ENCODE data around the gene SLC27A1.

Gene SLC27A1

GRCh38 chr19:17470068-17470841, at the start of gene SLC27A1:
Gene SLC27A1, plus strand, starts transcription at chr19:17470524. Its CDS starts 17 bp downstream, at chr19:17470541.
- peaks cover 19% of the 10 kb centered on the region for H3K27me3 ChIP-seq (ENCODE audit: control insufficient read depth, insufficient read depth, low read length)
- H3K4me3 ChIP-seq (ENCODE audit: low read depth, low read length), result peak within 1 kb of the TSS; percentile 97
- H3K9me3 ChIP-seq (ENCODE audit: control insufficient read depth, insufficient read depth, low read length), result no peaks in the 10 kb centered on the region
- no peaks in the 10 kb centered on the region for H3K4me1 ChIP-seq (ENCODE audit: control insufficient read depth, insufficient read depth, low read length)
- no peaks in the 10 kb centered on the region for H3K36me3 ChIP-seq (ENCODE audit: control insufficient read depth, insufficient read depth, low read length)
- no peak within 1 kb of the TSS for H3K9ac ChIP-seq (ENCODE audit: low read depth, low read length)

- H3K4me1 ChIP-seq (ENCODE audit: control insufficient read depth, insufficient read depth, low read length), result no peaks in the 10 kb centered on the region
- H3K4me3 ChIP-seq (ENCODE audit: low read depth, low read length), result no peak overlapping the region
- H3K9me3 ChIP-seq (ENCODE audit: control insufficient read depth, insufficient read depth, low read length), result no peaks in the 10 kb centered on the region
- no peaks in the 10 kb centered on the region for H3K27me3 ChIP-seq (ENCODE audit: control insufficient read depth, insufficient read depth, low read length)
- no peaks in the 10 kb centered on the region for H3K36me3 ChIP-seq (ENCODE audit: control insufficient read depth, insufficient read depth, low read length)
- no peak overlapping the region for H3K9ac ChIP-seq (ENCODE audit: low read depth, low read length)
Measured at GRCh38 chr19:17421942-17422341, 48.4 kb upstream of the SLC27A1 start.

DNA sequence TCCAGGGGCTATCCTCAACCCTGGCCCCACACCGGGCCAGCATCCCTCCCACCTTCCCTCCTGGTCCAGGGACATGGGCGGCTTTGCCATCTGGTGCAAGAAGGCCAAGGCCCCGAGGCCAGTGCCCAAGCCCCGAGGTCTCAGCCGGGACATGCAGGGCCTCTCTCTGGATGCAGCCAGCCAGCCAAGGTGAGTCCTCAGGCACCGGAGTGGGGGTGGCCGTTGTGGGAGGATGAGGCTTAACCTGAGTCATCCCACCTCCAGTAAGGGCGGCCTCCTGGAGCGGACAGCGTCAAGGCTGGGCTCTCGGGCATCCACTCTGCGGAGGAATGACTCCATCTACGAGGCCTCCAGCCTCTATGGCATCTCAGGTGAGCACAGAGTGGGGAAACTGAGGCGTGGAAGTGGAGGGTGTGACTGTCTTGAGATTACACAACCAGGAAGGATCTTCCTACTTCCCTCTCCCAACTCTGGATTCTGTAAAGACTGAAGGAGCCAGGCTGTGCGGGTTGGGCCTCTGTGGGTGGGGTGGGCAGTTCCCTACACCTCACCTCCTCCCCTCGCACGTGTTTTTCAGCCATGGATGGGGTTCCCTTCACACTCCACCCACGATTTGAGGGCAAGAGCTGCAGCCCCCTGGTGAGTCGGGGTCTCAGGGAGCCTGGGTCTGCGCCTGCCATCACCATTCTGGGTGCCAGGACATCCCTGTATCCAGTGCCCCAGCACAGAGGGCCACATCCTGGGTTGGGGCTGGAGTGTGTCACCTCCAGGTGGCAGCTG, 46.7 kb upstream of the SLC27A1 start:
- H3K27me3 ChIP-seq (ENCODE audit: control insufficient read depth, insufficient read depth, low read length), result no peaks in the 10 kb centered on the region
- no peaks in the 10 kb centered on the region for H3K36me3 ChIP-seq (ENCODE audit: control insufficient read depth, insufficient read depth, low read length)
- H3K4me1 ChIP-seq (ENCODE audit: control insufficient read depth, insufficient read depth, low read length), result no peaks in the 10 kb centered on the region
- no peaks in the 10 kb centered on the region for H3K9me3 ChIP-seq (ENCODE audit: control insufficient read depth, insufficient read depth, low read length)
- no peak overlapping the region for H3K4me3 ChIP-seq (ENCODE audit: low read depth, low read length)
- H3K9ac ChIP-seq (ENCODE audit: low read depth, low read length), result no peak overlapping the region

DNA sequence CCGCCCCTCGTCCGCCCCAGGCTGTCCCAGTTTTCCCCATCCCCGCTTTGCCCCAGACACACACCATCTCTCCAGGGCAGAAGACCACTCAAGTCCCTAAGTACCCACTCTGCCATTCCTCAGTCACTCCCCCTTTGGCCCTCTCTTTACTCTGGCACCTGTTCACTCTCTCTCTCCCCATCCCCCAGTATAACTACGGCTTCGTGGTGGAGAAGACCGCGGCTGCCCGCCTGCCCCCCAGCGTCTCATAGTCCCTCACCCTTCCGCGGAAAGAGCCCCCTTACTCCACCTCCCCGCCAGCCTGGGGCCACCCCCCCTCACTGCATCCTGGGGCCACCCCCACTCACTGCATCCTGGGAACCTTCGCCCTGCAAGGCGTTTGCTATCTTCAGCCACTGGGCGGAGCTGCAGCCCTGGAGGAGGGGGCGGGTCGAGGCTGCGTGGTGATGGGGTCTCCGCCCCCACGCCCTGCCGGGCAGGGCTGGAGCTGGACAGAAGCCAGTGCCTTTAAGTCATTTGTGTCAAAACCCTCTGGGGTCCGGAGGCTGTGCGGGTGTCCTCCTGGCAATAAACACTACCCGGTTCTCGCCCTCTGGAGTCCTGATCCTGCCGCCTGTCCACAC, 45.5 kb upstream of the SLC27A1 start:
- Histone ChIP-seq H3K4me3 (ENCODE audit: low read depth, low read length) (peak overlapping the region; percentile 39), H3K4me1 (ENCODE audit: control insufficient read depth, insufficient read depth, low read length) (no peaks in the 10 kb centered on the region), H3K9ac (ENCODE audit: low read depth, low read length) (no peak overlapping the region), H3K27me3 (ENCODE audit: control insufficient read depth, insufficient read depth, low read length) (no peaks in the 10 kb centered on the region), H3K36me3 (ENCODE audit: control insufficient read depth, insufficient read depth, low read length) (no peaks in the 10 kb centered on the region), H3K9me3 (ENCODE audit: control insufficient read depth, insufficient read depth, low read length) (no peaks in the 10 kb centered on the region)

GRCh38 chr19:17429641-17430113, 40.6 kb upstream of the SLC27A1 start:
- Histone ChIP-seq H3K9me3 (ENCODE audit: control insufficient read depth, insufficient read depth, low read length) (no peaks in the 10 kb centered on the region), H3K36me3 (ENCODE audit: control insufficient read depth, insufficient read depth, low read length) (no peaks in the 10 kb centered on the region), H3K27me3 (ENCODE audit: control insufficient read depth, insufficient read depth, low read length) (no peaks in the 10 kb centered on the region), H3K4me1 (ENCODE audit: control insufficient read depth, insufficient read depth, low read length) (no peaks in the 10 kb centered on the region), H3K9ac (ENCODE audit: low read depth, low read length) (no peak overlapping the region), H3K4me3 (ENCODE audit: low read depth, low read length) (no peak overlapping the region)

GRCh38 chr19:17431417-17431816, 38.9 kb upstream of the SLC27A1 start:
- Histone ChIP-seq H3K4me1 (ENCODE audit: control insufficient read depth, insufficient read depth, low read length) (no peaks in the 10 kb centered on the region), H3K9ac (ENCODE audit: low read depth, low read length) (no peak overlapping the region), H3K9me3 (ENCODE audit: control insufficient read depth, insufficient read depth, low read length) (no peaks in the 10 kb centered on the region)

GRCh38 chr19:17435218-17435617, 35.1 kb upstream of the SLC27A1 start:
- no peaks in the 10 kb centered on the region for H3K36me3 ChIP-seq (ENCODE audit: control insufficient read depth, insufficient read depth, low read length)
- H3K27me3 ChIP-seq (ENCODE audit: control insufficient read depth, insufficient read depth, low read length), result no peaks in the 10 kb centered on the region
- H3K9me3 ChIP-seq (ENCODE audit: control insufficient read depth, insufficient read depth, low read length), result no peaks in the 10 kb centered on the region
- H3K4me3 ChIP-seq (ENCODE audit: low read depth, low read length), result no peak overlapping the region
- no peak overlapping the region for H3K9ac ChIP-seq (ENCODE audit: low read depth, low read length)
- H3K4me1 ChIP-seq (ENCODE audit: control insufficient read depth, insufficient read depth, low read length), result no peaks in the 10 kb centered on the region

More at GRCh38 chr19:17431417-17431816, 38.9 kb upstream of the SLC27A1 start:
- Histone ChIP-seq H3K4me3 (ENCODE audit: low read depth, low read length) (no peak overlapping the region), H3K36me3 (ENCODE audit: control insufficient read depth, insufficient read depth, low read length) (no peaks in the 10 kb centered on the region), H3K27me3 (ENCODE audit: control insufficient read depth, insufficient read depth, low read length) (no peaks in the 10 kb centered on the region)

DNA sequence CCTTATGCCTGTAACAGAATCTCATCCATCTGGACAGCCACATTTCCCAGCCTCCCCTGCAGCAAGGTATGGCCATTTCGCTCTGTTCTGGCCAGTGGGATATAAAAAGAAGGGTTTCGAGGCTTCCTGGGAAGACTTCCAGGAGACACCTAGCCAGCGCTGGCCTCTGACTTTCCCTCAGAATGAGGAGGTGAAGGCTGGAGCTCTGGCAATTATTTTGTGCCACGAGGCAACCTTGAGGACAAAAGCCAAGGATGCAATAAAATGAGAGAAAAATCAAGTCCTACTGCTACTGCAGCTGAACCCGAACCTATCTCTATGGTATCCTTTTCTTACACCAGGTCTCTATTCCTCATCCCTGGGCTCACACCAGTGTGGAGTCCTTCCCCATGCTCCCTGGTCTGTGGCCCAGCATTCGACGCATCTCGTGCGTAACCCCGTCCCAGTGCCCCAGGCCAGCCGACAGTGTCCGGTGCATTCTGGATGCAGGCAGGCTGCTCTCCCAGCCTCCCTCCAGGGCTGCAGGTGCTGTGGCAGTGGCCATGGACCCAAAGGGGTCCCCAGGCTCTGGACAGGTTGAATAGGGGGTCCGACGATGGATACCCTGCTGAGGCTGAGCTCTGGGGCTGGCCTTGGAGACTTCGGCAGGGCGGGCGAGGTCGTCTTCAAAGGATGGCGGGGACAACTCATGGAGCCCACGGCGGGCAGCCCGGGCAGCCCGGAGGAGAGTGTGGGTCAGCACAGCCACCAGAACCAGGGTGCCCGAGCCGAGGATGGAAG, 34.0 kb upstream of the SLC27A1 start:
- Histone ChIP-seq H3K27me3 (ENCODE audit: control insufficient read depth, insufficient read depth, low read length) (no peaks in the 10 kb centered on the region), H3K4me3 (ENCODE audit: low read depth, low read length) (no peak overlapping the region), H3K9ac (ENCODE audit: low read depth, low read length) (no peak overlapping the region), H3K36me3 (ENCODE audit: control insufficient read depth, insufficient read depth, low read length) (no peaks in the 10 kb centered on the region), H3K9me3 (ENCODE audit: control insufficient read depth, insufficient read depth, low read length) (no peaks in the 10 kb centered on the region), H3K4me1 (ENCODE audit: control insufficient read depth, insufficient read depth, low read length) (no peaks in the 10 kb centered on the region)

- Histone ChIP-seq H3K36me3 (ENCODE audit: control insufficient read depth, insufficient read depth, low read length) (no peaks in the 10 kb centered on the region), H3K4me1 (ENCODE audit: control insufficient read depth, insufficient read depth, low read length) (no peaks in the 10 kb centered on the region), H3K4me3 (ENCODE audit: low read depth, low read length) (no peak overlapping the region), H3K9me3 (ENCODE audit: control insufficient read depth, insufficient read depth, low read length) (no peaks in the 10 kb centered on the region), H3K9ac (ENCODE audit: low read depth, low read length) (no peak overlapping the region), H3K27me3 (ENCODE audit: control insufficient read depth, insufficient read depth, low read length) (no peaks in the 10 kb centered on the region)
Measured at GRCh38 chr19:17436874-17437267, 33.5 kb upstream of the SLC27A1 start.

GRCh38 chr19:17441241-17442021, 28.9 kb upstream of the SLC27A1 start:
- Histone ChIP-seq H3K9ac (ENCODE audit: low read depth, low read length) (no peak overlapping the region), H3K4me1 (ENCODE audit: control insufficient read depth, insufficient read depth, low read length) (no peaks in the 10 kb centered on the region), H3K27me3 (ENCODE audit: control insufficient read depth, insufficient read depth, low read length) (peaks cover 14% of the 10 kb centered on the region), H3K9me3 (ENCODE audit: control insufficient read depth, insufficient read depth, low read length) (no peaks in the 10 kb centered on the region), H3K36me3 (ENCODE audit: control insufficient read depth, insufficient read depth, low read length) (no peaks in the 10 kb centered on the region), H3K4me3 (ENCODE audit: low read depth, low read length) (no peak overlapping the region)

Data from iPS-15b (cell line).